ENCODE results near the gene ATP2B2.

Gene ATP2B2

GRCh38 chr3:10357592-10358308 lies 147.6 kb downstream of the ATP2B2 start:
- Histone ChIP-seq H2AFZ (ENCODE audit: low read depth) (no peak overlapping the region), H3K4me2 (no peak overlapping the region), H3K4me1 (ENCODE audit: low read depth, poor library complexity, severe bottlenecking) (no peaks in the 10 kb centered on the region), H3K4me3 (IDR thresholded peaks at IDR 0.05; ENCODE audit: insufficient read depth, low read depth, low read length) (no peak overlapping the region), H3K36me3 (ENCODE audit: insufficient read depth) (no peaks in the 10 kb centered on the region), H3K79me2 (ENCODE audit: insufficient read depth, low read depth) (no peaks in the 10 kb centered on the region), H3K27ac (no peak overlapping the region), H3K27me3 (ENCODE audit: insufficient read depth, low read depth) (no peaks in the 10 kb centered on the region), H4K20me1 (ENCODE audit: insufficient read depth) (no peaks in the 10 kb centered on the region), H3K9ac (no peak overlapping the region)
- no peak for TF ChIP-seq CTCF (conservative IDR thresholded peaks at IDR 0.05; ENCODE audit: low read depth, low read length)

GRCh38 chr3:10357095-10357494 lies 148.3 kb downstream of the ATP2B2 start:
- no peak overlapping the region for H3K27ac ChIP-seq
- H3K9ac ChIP-seq: no peak overlapping the region
- no peaks in the 10 kb centered on the region for H4K20me1 ChIP-seq (ENCODE audit: insufficient read depth)
- H3K79me2 ChIP-seq (ENCODE audit: insufficient read depth, low read depth): no peaks in the 10 kb centered on the region
- no peaks in the 10 kb centered on the region for H3K27me3 ChIP-seq (ENCODE audit: insufficient read depth, low read depth)
- TF ChIP-seq CTCF (conservative IDR thresholded peaks at IDR 0.05; ENCODE audit: low read depth, low read length): no peak
- no peak overlapping the region for H3K4me2 ChIP-seq
- H3K36me3 ChIP-seq (ENCODE audit: insufficient read depth): no peaks in the 10 kb centered on the region
- H3K4me3 ChIP-seq (IDR thresholded peaks at IDR 0.05; ENCODE audit: insufficient read depth, low read depth, low read length): no peak overlapping the region
- no peak overlapping the region for H2AFZ ChIP-seq (ENCODE audit: low read depth)
- no peaks in the 10 kb centered on the region for H3K4me1 ChIP-seq (ENCODE audit: low read depth, poor library complexity, severe bottlenecking)

- H3K79me2 ChIP-seq (ENCODE audit: insufficient read depth, low read depth): no peaks in the 10 kb centered on the region
- peaks cover 1% of the 10 kb centered on the region; the same call in 1 of the 2 replicates for H3K27me3 ChIP-seq (ENCODE audit: insufficient read depth, low read depth)
- H2AFZ ChIP-seq (ENCODE audit: low read depth): no peak overlapping the region
Observed at GRCh38 chr3:10356461-10356981, 148.9 kb downstream of the ATP2B2 start.

GRCh38 chr3:10354361-10355015 lies 150.9 kb downstream of the ATP2B2 start:
- no peaks in the 10 kb centered on the region for H3K36me3 ChIP-seq (ENCODE audit: insufficient read depth)
- no peaks in the 10 kb centered on the region for H4K20me1 ChIP-seq (ENCODE audit: insufficient read depth)
- H3K4me3 ChIP-seq (IDR thresholded peaks at IDR 0.05; ENCODE audit: insufficient read depth, low read depth, low read length): no peak overlapping the region
- no peak overlapping the region for H3K9ac ChIP-seq
- no peaks in the 10 kb centered on the region for H3K79me2 ChIP-seq (ENCODE audit: insufficient read depth, low read depth)
- TF ChIP-seq CTCF (conservative IDR thresholded peaks at IDR 0.05; ENCODE audit: low read depth, low read length): no peak
- H3K27ac ChIP-seq: no peak overlapping the region
- H3K4me2 ChIP-seq: no peak overlapping the region
- H3K27me3 ChIP-seq (ENCODE audit: insufficient read depth, low read depth): peaks cover 5% of the 10 kb centered on the region; the same call in 1 of the 2 replicates
- no peaks in the 10 kb centered on the region for H3K4me1 ChIP-seq (ENCODE audit: low read depth, poor library complexity, severe bottlenecking)
- H2AFZ ChIP-seq (ENCODE audit: low read depth): no peak overlapping the region

More at GRCh38 chr3:10356461-10356981, 148.9 kb downstream of the ATP2B2 start:
- H3K4me2 ChIP-seq: no peak overlapping the region
- H3K27ac ChIP-seq: no peak overlapping the region
- H4K20me1 ChIP-seq (ENCODE audit: insufficient read depth): no peaks in the 10 kb centered on the region
- no peaks in the 10 kb centered on the region for H3K36me3 ChIP-seq (ENCODE audit: insufficient read depth)
- TF ChIP-seq CTCF (conservative IDR thresholded peaks at IDR 0.05; ENCODE audit: low read depth, low read length): no peak
- H3K4me1 ChIP-seq (ENCODE audit: low read depth, poor library complexity, severe bottlenecking): no peaks in the 10 kb centered on the region
- no peak overlapping the region for H3K4me3 ChIP-seq (IDR thresholded peaks at IDR 0.05; ENCODE audit: insufficient read depth, low read depth, low read length)
- no peak overlapping the region for H3K9ac ChIP-seq
